ENCODE results near the gene FRMD5.

The FRMD5 gene

DNA sequence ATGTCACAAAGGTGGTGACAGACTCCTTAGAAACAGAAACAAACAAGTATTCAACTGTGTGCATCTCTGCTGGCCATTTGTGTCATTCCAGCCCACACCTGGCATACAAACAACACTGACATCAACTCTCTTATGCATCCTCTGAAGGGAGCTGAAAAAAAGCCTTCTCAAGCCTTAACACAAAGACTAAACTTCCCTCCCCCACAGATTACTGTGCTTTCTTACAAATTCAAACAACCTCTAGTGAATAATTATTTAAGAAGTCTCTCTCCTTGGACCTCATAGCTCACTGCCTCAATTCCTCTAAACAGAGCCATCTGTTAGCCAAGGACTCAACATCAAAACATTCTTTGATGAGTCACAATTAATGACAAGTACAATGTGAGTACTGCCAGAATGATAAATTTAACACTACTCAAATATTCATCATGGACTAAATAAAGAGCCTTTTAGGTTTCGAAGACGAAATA lies 236.2 kb downstream of the FRMD5 start:
- no peak overlapping the region for H3K4me3 Mint-ChIP-seq
- H3K27ac Mint-ChIP-seq, result no peak overlapping the region
- ATAC-seq, result no peak
- DNase-seq (ENCODE audit: low spot score in 2 of 2), result no peak
- no peaks in the 10 kb centered on the region for H3K36me3 Mint-ChIP-seq
- H3K9me3 Mint-ChIP-seq, result no peaks in the 10 kb centered on the region
- peaks cover 5% of the 10 kb centered on the region for H3K4me1 Mint-ChIP-seq

DNA sequence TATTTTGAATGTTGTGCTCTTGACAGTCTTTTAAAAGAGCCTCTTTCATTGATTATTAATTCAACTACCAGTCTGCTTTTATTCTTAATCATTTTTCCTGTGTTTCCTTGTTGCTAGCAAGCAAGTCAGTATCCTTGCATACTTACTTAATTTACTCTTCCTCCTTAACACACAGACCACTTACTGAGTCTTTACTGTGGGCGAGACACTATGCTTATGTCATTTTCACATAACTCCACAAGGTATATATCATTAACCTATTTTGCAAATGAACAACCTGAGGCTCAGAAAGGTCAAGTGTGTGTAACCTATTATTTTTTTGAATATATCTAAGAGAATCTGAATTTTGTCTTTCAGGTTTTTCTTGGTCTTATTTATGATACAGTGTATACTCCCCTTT lies 237.3 kb downstream of the FRMD5 start:
- Mint-ChIP-seq H3K4me1 (peaks cover 6% of the 10 kb centered on the region), H3K27ac (no peak overlapping the region), H3K9me3 (no peaks in the 10 kb centered on the region), H3K4me3 (no peak overlapping the region), H3K36me3 (no peaks in the 10 kb centered on the region)
- DNase-seq (ENCODE audit: low spot score in 2 of 2) (no peak), ATAC-seq (no peak)

DNA sequence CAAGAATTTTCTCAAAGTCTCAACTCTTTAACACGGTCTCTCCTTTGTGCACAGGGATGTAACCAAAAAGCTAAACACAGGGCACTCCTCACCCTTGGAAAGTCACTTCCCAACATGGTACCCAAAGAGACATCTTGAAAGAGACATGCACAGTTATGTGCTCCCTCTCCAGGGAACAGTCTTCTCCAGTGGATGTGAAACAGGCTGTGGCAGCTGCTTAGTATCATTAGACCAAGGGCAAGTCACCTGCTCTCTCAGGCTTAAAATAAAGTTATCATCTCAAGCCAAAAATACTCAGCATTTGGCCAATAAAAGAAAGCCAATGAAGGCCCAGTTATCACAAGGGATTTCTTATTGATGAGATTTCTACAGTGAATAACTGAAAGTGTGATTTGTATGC lies 239.9 kb downstream of the FRMD5 start:
- Mint-ChIP-seq H3K4me1 (peaks cover 6% of the 10 kb centered on the region), H3K27ac (no peak overlapping the region), H3K36me3 (no peaks in the 10 kb centered on the region), H3K4me3 (no peak overlapping the region), H3K9me3 (no peaks in the 10 kb centered on the region)
- ATAC-seq, result no peak
- no peak for DNase-seq (ENCODE audit: low spot score in 2 of 2)

DNA sequence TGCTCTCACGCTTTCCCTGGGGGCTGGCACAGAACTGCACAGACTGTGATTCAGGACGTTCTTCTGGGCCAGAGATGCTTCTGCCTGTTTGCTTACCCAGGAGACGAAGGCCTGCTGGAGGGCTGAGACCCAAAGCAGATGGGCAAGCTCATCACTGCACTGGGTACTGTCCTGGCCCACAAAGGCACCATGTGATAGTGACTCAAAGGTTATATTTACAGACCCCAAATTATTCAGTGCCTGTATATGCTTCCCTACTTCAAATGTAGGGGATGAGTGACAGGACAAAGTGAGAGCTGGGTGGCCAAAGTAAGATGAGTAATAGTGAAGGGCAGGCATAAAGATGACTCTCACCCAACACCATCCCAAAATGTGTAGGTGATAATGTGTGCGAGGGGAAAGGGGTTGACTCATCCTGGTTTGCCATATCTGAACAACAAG lies 240.9 kb downstream of the FRMD5 start:
- Mint-ChIP-seq H3K9me3 (no peaks in the 10 kb centered on the region), H3K4me1 (peaks cover 9% of the 10 kb centered on the region), H3K36me3 (no peaks in the 10 kb centered on the region), H3K27ac (no peak overlapping the region), H3K4me3 (no peak overlapping the region)
- ATAC-seq, result peak; percentile 93
- DNase-seq (ENCODE audit: low spot score in 2 of 2), result peak in 1 of 2 donors; percentile 50

DNA sequence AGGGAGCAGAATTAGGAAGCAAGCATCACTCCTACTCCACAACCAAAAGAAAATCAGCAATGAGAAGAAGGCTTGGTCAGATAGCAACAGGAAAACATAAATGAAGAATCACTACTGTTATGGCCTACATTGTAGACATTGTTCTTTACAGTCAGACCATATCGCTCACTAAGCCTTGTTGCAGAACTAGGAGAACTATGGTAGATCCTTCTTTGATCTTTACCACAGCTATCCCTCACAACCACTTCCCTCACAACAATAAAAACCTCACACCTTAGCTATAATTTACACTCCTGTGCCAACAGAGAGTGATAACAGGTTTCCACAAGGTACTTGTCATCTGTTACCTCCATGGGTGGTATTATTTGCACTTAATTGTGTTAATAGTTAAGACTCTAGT lies 241.7 kb downstream of the FRMD5 start:
- no peaks in the 10 kb centered on the region for H3K36me3 Mint-ChIP-seq
- H3K9me3 Mint-ChIP-seq, result no peaks in the 10 kb centered on the region
- H3K27ac Mint-ChIP-seq, result no peak overlapping the region
- DNase-seq (ENCODE audit: low spot score in 2 of 2) (no peak), ATAC-seq (no peak)
- no peak overlapping the region for H3K4me3 Mint-ChIP-seq
- H3K4me1 Mint-ChIP-seq, result peaks cover 16% of the 10 kb centered on the region

DNA sequence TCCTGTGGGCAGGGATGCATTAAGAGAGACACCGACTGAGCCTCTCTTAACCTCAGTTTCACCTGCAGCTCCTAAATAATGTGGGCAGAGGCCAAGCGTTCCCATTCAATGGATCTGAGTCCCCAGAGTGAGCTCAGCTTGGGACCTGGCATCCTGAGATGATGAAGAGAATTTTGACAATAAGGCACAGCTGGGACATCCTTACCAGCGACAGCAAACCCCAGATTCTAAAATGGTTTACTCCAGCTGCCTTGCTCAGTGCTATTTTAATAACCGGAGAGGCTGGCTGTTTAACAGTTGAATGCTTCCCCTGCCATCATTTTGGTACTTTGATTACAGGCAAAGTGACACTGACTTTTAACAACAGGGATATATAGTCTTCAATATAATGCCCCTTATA lies 244.5 kb downstream of the FRMD5 start:
- Mint-ChIP-seq H3K4me3 (no peak overlapping the region), H3K36me3 (no peaks in the 10 kb centered on the region), H3K27ac (no peak overlapping the region), H3K9me3 (no peaks in the 10 kb centered on the region), H3K4me1 (peaks cover 16% of the 10 kb centered on the region)
- ATAC-seq (no peak), DNase-seq (ENCODE audit: low spot score in 2 of 2) (no peak)

DNA sequence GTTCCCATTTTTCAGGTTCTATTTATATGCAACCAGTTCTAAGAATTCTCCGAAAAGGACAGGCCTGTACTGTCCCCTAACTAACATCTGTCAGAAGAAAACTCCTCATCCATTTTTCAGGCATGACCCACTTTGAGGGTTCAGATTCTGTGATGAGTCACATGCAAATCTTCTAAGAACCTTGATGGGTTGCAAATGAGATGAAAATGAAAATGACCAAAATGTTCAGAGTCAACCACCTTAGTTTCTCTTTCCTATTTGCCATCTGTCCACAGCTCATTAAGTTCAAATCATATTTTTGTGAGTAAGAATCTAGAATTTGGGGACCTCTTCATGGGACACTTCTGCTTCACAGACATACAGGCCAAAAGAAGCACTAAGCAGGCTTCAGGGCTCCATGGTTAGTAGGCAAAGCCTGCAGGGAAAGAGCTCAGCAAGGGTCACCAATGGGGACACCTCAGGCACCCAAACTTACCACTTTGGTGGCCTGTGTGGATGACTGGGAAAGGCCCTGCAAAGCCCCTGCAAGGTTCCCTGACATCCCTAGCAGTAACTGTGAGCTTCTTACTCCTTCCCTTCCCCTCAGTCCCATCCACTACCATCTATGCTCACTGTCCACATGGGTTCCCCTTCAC lies 246.3 kb downstream of the FRMD5 start:
- Mint-ChIP-seq H3K36me3 (no peaks in the 10 kb centered on the region), H3K9me3 (no peaks in the 10 kb centered on the region), H3K27ac (no peak overlapping the region), H3K4me1 (peaks cover 10% of the 10 kb centered on the region), H3K4me3 (no peak overlapping the region)
- DNase-seq (ENCODE audit: low spot score in 2 of 2) (no peak), ATAC-seq (peak; percentile 78)

DNA sequence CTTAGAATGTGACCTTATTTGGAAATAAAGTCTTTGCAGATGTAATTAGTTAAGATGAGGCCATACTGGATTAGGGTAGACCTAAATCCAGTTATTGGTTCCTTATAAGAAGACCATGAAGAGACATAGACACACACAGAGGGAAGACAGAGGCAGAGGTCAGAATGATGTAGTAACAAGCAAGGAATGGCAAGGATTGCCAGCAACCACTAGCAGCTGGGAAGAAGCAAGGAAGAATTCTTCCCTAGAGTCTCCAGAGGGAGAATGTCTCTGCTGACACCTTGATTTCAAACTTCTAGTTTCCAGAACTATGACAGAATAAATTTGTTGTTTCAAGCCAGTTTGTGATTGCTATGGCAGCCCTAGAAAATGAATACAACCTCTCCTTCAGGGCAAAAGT lies 251.6 kb downstream of the FRMD5 start:
- no peaks in the 10 kb centered on the region for H3K36me3 Mint-ChIP-seq
- no peak for ATAC-seq
- no peak overlapping the region for H3K27ac Mint-ChIP-seq
- peaks cover under 1% of the 10 kb centered on the region for H3K4me1 Mint-ChIP-seq
- no peak overlapping the region for H3K4me3 Mint-ChIP-seq
- no peak for DNase-seq (ENCODE audit: low spot score in 2 of 2)
- no peaks in the 10 kb centered on the region for H3K9me3 Mint-ChIP-seq

DNA sequence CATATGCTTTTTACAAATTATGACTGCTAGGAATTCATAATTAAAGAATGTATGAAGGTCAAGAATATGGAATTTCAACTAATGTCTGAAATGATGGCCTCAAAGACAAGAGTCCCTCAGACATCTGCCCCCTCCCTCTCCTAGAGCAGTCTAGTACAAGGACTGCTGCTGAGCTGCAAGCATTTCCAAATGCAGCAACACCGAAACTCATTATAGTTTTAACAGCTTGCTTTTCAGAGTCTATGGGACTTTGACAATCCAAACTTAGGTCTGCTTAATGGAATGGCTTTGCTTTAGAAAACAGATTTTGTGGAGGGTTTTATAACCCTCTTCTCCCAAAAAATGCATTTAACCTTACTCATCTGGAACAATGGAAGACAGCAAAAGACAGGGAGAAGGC lies 252.9 kb downstream of the FRMD5 start:
- Mint-ChIP-seq H3K9me3 (no peaks in the 10 kb centered on the region), H3K4me1 (no peaks in the 10 kb centered on the region), H3K27ac (no peak overlapping the region), H3K36me3 (no peaks in the 10 kb centered on the region), H3K4me3 (no peak overlapping the region)
- DNase-seq (ENCODE audit: low spot score in 2 of 2) (no peak), ATAC-seq (no peak)

DNA sequence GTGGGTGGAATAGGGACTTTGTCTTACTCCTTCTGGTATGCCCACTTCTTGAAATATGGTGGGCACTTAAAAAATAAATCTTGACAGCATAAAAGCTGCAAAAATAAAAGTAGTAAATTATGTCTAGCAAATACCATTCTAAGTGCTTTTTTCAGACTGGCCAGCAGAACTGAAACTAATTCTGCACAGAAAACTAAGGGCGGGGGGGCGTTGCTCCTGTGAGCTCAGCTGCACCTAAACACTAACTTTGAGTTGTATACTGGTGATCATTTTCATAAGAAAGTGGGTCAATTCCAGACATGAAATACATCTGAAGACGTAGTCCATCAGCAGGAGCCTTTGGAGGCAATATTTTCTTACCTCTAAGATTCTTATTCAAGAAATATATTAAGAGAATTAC lies 253.5 kb downstream of the FRMD5 start:
- H3K36me3 Mint-ChIP-seq, result no peaks in the 10 kb centered on the region
- no peaks in the 10 kb centered on the region for H3K9me3 Mint-ChIP-seq
- DNase-seq (ENCODE audit: low spot score in 2 of 2) (no peak), ATAC-seq (no peak)
- no peak overlapping the region for H3K4me3 Mint-ChIP-seq
- no peak overlapping the region for H3K27ac Mint-ChIP-seq
- H3K4me1 Mint-ChIP-seq, result no peaks in the 10 kb centered on the region

DNA sequence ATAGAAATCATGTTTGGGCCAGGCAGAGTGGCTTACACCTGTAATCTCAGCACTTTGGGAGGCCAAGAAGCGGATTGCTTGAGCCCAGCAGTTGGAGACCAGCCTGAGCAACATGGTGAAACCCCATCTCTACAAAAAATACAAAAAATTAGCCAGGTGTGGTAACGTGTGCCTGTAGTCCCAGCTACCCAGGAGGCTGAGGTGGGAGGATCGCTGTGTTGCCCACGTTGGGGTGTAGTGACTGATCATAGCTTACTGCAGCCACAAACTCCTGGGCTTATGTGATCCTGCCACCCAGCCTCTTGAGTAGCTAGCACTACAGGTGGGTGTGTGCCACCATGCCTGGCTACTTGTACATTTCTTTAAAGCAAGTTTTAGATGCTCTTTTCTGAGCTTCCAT lies 254.0 kb downstream of the FRMD5 start:
- no peaks in the 10 kb centered on the region for H3K36me3 Mint-ChIP-seq
- no peaks in the 10 kb centered on the region for H3K9me3 Mint-ChIP-seq
- DNase-seq (ENCODE audit: low spot score in 2 of 2), result no peak
- no peaks in the 10 kb centered on the region for H3K4me1 Mint-ChIP-seq
- H3K4me3 Mint-ChIP-seq, result no peak overlapping the region
- ATAC-seq, result no peak
- H3K27ac Mint-ChIP-seq, result no peak overlapping the region

DNA sequence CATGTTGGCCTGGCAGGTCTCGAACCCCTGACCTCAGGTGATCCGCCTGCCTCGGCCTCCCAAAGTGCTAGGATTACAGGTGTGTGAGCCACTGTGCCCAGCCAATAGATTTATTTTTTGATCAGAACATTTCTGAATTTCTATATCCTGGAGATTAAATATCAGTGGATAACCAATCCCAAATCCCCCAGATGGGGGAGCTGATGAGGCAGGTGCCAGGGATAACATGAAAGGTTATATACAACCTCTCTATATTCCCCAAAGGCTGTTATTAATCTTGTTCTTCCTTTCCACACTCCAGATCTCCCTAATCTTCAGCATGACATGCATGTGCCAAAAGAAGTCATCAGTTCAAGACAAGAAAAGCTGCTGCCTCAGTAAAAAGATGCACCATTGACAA lies 256.0 kb downstream of the FRMD5 start:
- Mint-ChIP-seq H3K4me1 (no peaks in the 10 kb centered on the region), H3K36me3 (no peaks in the 10 kb centered on the region), H3K4me3 (no peak overlapping the region), H3K27ac (no peak overlapping the region), H3K9me3 (no peaks in the 10 kb centered on the region)
- DNase-seq (ENCODE audit: low spot score in 2 of 2) (no peak), ATAC-seq (no peak)

DNA sequence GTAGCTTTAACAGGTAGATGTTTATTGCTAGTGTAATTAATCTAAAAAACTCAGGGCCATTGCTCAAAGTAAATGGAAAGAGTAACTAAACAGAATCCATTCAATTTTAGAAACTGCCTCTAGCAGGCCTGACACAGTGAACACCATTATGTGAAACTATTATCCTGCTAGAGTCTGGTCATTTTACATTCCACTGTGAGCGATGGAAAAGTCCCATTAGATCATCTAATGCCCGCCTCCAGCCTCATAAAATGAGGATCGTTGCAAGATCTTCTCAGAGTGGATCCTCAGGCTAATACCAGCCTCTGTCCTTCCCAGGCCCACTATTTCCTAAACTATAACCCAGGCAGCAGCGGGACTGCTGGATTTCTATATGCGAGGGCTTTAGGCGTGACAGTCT lies 260.6 kb downstream of the FRMD5 start:
- ATAC-seq (no peak), DNase-seq (ENCODE audit: low spot score in 2 of 2) (no peak)
- Mint-ChIP-seq H3K36me3 (no peaks in the 10 kb centered on the region), H3K27ac (no peak overlapping the region), H3K4me1 (no peaks in the 10 kb centered on the region), H3K9me3 (no peaks in the 10 kb centered on the region), H3K4me3 (no peak overlapping the region)

DNA sequence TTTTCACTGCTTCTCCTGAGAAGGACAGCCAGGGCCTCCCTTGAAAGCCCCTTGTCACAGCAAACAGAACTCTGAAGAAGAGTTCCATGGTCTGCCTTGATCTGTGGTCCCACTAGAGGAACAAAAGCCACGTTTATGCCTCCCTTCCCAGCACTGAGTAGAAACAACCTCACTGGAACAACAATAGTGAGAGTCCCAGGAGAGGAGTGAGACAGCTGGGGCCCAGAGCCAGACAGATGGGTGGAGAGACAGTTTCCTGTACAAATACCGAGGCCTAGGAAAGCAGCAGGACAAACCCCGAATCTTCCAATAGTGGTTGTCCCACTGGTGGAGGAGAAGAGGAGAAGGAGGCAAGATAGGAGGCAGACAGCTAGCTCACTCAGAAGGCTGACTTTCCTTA lies 262.2 kb downstream of the FRMD5 start:
- DNase-seq (ENCODE audit: low spot score in 2 of 2), result no peak
- Mint-ChIP-seq H3K4me1 (no peaks in the 10 kb centered on the region), H3K9me3 (no peaks in the 10 kb centered on the region), H3K27ac (no peak overlapping the region), H3K4me3 (no peak overlapping the region), H3K36me3 (no peaks in the 10 kb centered on the region)
- ATAC-seq, result peak; percentile 13

DNA sequence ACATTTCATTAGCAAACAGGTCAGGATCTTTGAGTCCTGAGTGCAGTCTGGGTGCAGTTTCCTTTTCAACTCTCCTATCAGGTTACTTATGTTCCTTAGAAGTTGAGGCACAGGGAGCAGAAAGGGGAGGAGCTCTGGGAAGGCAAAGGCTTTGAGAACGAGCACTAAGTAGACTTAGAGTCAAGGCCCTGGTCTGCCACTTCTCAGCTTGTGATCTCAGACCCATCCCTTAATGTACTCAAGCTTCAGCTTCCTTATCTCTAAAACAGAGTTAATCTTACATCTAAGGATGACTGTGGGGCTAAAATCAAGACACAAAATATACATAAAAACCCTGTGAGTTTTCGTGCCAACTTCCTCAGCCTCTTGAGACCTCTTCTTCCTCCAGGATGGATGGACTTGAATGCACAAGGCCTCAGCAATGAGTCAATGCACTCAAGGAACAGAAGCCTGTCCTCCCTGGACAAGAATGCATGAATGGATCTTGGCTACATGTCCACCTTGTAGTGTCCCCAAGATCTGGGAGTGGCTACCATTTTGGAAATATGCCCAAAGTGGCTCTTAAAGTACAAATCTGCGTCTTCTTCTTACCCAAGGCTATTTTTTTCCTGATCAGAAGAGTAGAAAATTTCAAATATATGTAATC lies 263.2 kb downstream of the FRMD5 start:
- ATAC-seq, result no peak
- H3K4me1 Mint-ChIP-seq, result no peaks in the 10 kb centered on the region
- no peaks in the 10 kb centered on the region for H3K9me3 Mint-ChIP-seq
- H3K36me3 Mint-ChIP-seq, result no peaks in the 10 kb centered on the region
- no peak overlapping the region for H3K27ac Mint-ChIP-seq
- DNase-seq (ENCODE audit: low spot score in 2 of 2), result no peak
- H3K4me3 Mint-ChIP-seq, result no peak overlapping the region

DNA sequence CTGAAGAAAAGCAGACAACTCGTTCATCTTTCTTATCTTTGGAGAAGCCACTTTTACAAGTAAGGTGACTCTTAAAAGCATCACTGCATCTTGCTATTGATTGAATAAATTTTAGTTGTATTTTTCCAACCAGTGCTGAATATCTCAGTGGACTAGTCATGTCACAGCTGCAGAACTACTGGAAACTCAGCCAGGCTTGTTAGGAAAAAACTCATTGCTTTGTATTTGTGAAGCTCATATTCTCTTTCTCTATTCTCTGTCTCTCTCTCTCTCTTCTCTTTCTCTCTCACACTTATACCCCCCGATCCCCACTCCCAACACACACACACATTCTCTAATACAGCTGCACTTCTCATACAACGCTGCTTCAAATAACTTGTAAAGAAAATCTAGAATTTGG lies 264.0 kb downstream of the FRMD5 start:
- Mint-ChIP-seq H3K4me3 (no peak overlapping the region), H3K36me3 (no peaks in the 10 kb centered on the region), H3K27ac (no peak overlapping the region), H3K4me1 (no peaks in the 10 kb centered on the region), H3K9me3 (no peaks in the 10 kb centered on the region)
- ATAC-seq, result no peak
- DNase-seq (ENCODE audit: low spot score in 2 of 2), result no peak
